Measurements from ENCODE around the gene NDUFA13. TPM values are rescaled to one million over a fixed set of nuclear protein-coding genes. Genes with fewer than 3 reads are reported as not detected.

NDUFA13 gene
- polyA plus RNA-seq, 1 of the 3 experiments (the other 2 are of a cell fraction): 1,828 TPM

DNA sequence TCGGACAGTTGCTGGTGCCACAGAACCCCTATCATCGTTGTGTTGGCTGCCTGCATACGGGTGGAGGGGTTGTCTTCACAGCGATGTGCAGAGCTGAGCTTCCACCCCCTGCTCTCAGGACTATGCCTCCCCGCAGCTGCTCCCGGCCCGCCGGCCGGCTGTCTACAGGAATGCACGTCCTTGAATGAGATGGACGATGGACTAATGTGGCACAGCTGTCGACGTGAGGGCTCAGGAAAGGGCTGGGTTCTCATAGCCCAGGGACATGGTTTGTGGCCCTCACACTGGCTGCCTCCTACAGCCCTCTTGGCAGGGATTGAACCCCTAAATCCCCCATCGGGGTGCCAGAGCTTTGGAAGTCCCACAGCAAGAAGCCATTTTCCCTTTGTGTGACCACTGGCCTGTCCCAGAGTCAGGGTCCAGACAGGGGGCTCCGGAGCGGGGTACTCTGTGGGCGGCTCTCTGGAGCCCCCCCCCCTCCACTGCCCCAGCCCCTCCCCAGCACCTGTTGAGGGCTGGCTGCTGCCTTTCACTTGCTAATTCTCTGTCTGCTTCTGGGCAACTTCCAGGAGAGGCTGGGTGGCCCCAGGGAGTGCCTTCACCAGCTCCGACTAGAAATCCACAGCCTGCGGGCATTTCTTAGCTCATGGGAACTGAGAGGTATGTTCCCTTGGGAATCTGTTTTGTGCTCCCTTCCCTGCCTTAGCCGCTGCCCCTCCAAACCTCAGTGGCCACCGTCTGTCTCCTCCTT is 40.8 kb upstream of the NDUFA13 start:
- WGBS (ENCODE audit: low lambda C conversion rate): 95% methylated on average over 16 of the region's 21 CpGs
- Histone ChIP-seq H3K27ac (ENCODE audit: low read depth in 2 of 2, low read length in 1 of 2) (no peak overlapping the region), H3K4me1 (ENCODE audit: control insufficient read depth in 1 of 2, insufficient read depth in 2 of 2, low read depth in 1 of 2, low read length in 1 of 2) (no peaks in the 10 kb centered on the region; a peak in 1 of 4 replicates), H3K9me2 (no peaks in the 10 kb centered on the region), H3K27me3 (ENCODE audit: insufficient read depth) (no peaks in the 10 kb centered on the region), H2AFZ (ENCODE audit: low read depth) (no peak overlapping the region), H3F3A (replicated peaks; ENCODE audit: insufficient read depth) (peaks cover 4% of the 10 kb centered on the region), H3K4me2 (no peak overlapping the region), H3K9me3 (no peaks in the 10 kb centered on the region), H3K4me3 (ENCODE audit: low read depth in 2 of 2, low read length in 1 of 2) (no peak overlapping the region), H3K79me2 (ENCODE audit: insufficient read depth) (peaks cover 99% of the 10 kb centered on the region), H3K36me3 (replicated peaks in 1 of 2; ENCODE audit: control insufficient read depth in 1 of 2, insufficient read depth in 2 of 2, low read length in 1 of 2) (peaks cover 3 to 14% of the 10 kb centered on the region in 2 experiments), H3K9ac (no peak overlapping the region), H4K20me1 (ENCODE audit: insufficient read depth) (peaks cover 19% of the 10 kb centered on the region)
- CTCF ChIA-PET: interaction anchor here (1.2 to 1.8 kb wide), 3 partner anchors 15 to 329 kb away, joined by 3 to 7 read pairs (median 7); partner anchors contain the start of gene GATAD2A
- DNase-seq: no peak
- POLR2A ChIA-PET: no interaction called here
- TF ChIP-seq, protein P1, sequence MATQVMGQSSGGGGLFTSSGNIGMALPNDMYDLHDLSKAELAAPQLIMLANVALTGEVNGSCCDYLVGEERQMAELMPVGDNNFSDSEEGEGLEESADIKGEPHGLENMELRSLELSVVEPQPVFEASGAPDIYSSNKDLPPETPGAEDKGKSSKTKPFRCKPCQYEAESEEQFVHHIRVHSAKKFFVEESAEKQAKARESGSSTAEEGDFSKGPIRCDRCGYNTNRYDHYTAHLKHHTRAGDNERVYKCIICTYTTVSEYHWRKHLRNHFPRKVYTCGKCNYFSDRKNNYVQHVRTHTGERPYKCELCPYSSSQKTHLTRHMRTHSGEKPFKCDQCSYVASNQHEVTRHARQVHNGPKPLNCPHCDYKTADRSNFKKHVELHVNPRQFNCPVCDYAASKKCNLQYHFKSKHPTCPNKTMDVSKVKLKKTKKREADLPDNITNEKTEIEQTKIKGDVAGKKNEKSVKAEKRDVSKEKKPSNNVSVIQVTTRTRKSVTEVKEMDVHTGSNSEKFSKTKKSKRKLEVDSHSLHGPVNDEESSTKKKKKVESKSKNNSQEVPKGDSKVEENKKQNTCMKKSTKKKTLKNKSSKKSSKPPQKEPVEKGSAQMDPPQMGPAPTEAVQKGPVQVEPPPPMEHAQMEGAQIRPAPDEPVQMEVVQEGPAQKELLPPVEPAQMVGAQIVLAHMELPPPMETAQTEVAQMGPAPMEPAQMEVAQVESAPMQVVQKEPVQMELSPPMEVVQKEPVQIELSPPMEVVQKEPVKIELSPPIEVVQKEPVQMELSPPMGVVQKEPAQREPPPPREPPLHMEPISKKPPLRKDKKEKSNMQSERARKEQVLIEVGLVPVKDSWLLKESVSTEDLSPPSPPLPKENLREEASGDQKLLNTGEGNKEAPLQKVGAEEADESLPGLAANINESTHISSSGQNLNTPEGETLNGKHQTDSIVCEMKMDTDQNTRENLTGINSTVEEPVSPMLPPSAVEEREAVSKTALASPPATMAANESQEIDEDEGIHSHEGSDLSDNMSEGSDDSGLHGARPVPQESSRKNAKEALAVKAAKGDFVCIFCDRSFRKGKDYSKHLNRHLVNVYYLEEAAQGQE (IDR thresholded peaks at IDR 0.05; ENCODE audit: low read depth, low read length): no peak
- no peak for TF ChIP-seq USF1 (IDR thresholded peaks at IDR 0.05; ENCODE audit: borderline replicate concordance, low read depth)
- TF ChIP-seq, protein P2, sequence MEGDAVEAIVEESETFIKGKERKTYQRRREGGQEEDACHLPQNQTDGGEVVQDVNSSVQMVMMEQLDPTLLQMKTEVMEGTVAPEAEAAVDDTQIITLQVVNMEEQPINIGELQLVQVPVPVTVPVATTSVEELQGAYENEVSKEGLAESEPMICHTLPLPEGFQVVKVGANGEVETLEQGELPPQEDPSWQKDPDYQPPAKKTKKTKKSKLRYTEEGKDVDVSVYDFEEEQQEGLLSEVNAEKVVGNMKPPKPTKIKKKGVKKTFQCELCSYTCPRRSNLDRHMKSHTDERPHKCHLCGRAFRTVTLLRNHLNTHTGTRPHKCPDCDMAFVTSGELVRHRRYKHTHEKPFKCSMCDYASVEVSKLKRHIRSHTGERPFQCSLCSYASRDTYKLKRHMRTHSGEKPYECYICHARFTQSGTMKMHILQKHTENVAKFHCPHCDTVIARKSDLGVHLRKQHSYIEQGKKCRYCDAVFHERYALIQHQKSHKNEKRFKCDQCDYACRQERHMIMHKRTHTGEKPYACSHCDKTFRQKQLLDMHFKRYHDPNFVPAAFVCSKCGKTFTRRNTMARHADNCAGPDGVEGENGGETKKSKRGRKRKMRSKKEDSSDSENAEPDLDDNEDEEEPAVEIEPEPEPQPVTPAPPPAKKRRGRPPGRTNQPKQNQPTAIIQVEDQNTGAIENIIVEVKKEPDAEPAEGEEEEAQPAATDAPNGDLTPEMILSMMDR (IDR thresholded peaks at IDR 0.05): no peak
- no peak for TF ChIP-seq EZH2phosphoT487 (IDR thresholded peaks at IDR 0.05; ENCODE audit: borderline replicate concordance, low read depth)
- no peak for TF ChIP-seq RCOR1 (IDR thresholded peaks at IDR 0.05; ENCODE audit: low read length)
- no peak for TF ChIP-seq FOSL2 (IDR thresholded peaks at IDR 0.05; ENCODE audit: borderline replicate concordance, low read depth)
- no peak for TF ChIP-seq NFIC (IDR thresholded peaks at IDR 0.05; ENCODE audit: borderline replicate concordance)
- TF ChIP-seq, protein P3, sequence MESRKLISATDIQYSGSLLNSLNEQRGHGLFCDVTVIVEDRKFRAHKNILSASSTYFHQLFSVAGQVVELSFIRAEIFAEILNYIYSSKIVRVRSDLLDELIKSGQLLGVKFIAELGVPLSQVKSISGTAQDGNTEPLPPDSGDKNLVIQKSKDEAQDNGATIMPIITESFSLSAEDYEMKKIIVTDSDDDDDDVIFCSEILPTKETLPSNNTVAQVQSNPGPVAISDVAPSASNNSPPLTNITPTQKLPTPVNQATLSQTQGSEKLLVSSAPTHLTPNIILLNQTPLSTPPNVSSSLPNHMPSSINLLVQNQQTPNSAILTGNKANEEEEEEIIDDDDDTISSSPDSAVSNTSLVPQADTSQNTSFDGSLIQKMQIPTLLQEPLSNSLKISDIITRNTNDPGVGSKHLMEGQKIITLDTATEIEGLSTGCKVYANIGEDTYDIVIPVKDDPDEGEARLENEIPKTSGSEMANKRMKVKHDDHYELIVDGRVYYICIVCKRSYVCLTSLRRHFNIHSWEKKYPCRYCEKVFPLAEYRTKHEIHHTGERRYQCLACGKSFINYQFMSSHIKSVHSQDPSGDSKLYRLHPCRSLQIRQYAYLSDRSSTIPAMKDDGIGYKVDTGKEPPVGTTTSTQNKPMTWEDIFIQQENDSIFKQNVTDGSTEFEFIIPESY (IDR thresholded peaks at IDR 0.05; ENCODE audit: borderline replicate concordance, low read depth): no peak
- TF ChIP-seq EP300 (IDR thresholded peaks at IDR 0.05; ENCODE audit: borderline replicate concordance in 1 of 2, low read depth in 1 of 2, low read length in 1 of 2): no peak
- no peak for TF ChIP-seq FOXM1 (IDR thresholded peaks at IDR 0.05; ENCODE audit: low read depth)
- TF ChIP-seq CHD2 (IDR thresholded peaks at IDR 0.05; ENCODE audit: low read length, partially characterized antibody): no peak
- TF ChIP-seq SIN3A (IDR thresholded peaks at IDR 0.05; ENCODE audit: borderline replicate concordance, low read depth, low read length): no peak
- TF ChIP-seq TAF1 (IDR thresholded peaks at IDR 0.05; ENCODE audit: borderline replicate concordance, low read depth, low read length): no peak
- no peak for TF ChIP-seq NRF1 (IDR thresholded peaks at IDR 0.05; ENCODE audit: low read depth, low read length)
- TF ChIP-seq IRF3 (IDR thresholded peaks at IDR 0.05; ENCODE audit: low read depth, low read length): no peak
- TF ChIP-seq YY1 (IDR thresholded peaks at IDR 0.05; ENCODE audit: low read depth): no peak
- no peak for TF ChIP-seq TCF12 (IDR thresholded peaks at IDR 0.05)
- TF ChIP-seq PBX3 (IDR thresholded peaks at IDR 0.05): no peak

Data from SK-N-SH (cell line).